HUDEP-2 (cell line): ENCODE measurements around the gene SLC22A23.

Source experiments
- DNase-seq, 76 experiments: peaks; one replicate each; lab custom pipeline; 2025; ENCODE audit not compliant: unreplicated experiment in 76 of 76; lab: John Stamatoyannopoulos, UW

SLC22A23 gene

DNA sequence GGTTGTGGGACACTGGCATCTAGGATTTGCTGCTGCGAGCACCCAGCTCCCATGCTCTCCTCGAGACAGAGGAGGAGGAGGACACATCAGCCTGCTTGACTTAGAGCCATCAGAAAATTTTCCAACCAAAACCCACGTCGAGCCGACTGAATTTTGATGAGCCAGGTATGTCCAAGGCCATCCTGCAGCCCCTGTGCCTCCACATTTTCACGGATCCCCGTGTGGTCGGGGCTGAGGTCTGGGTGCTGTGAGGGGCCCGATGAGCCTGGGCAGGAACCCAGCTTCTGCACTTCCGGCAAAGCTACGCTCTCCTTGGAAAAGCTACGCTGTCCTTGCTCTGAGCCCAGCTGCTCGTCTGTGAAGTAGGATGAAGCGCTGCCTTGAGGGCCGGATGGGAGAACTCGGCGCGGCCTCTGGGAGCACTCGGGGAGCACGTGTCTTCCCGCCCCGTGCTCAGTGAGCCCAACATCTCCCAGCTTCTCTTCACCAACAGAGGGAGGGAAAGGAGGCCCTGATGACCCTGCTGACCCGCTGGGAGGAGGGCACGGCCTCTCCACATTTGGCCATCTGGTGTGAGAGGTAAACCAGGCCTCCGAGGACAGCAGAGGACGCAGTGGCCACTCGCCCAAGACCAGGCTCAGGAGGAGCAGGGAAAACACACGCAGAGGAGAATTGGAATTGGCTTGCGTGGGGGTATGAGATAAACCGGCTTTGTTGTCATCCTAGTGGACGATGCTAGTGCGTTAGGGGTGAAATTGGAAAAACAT lies 164.2 kb downstream of the SLC22A23 start:
- no peak for DNase-seq

DNA sequence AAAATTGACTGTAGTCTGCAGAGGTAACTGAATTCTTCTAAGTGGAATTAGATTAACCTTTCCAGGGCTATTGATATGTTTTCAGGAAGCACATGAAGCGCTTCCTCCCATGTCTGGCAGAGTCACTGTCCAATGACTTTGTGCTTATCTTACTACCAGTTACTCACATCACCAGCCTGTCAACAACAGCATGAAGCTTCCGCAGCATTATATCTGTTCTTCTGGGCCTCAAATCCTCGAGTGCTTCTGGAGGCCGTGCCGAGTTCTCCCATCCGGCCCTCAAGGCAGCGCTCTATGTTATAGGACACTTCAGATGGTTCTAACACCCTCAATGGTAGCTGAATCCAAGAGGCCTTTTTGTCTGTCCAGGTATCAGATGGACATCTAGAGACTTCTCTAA lies 164.9 kb downstream of the SLC22A23 start:
- DNase-seq, result peak in 11 of 76 experiments; percentile 19 to 41 (median 27)

DNA sequence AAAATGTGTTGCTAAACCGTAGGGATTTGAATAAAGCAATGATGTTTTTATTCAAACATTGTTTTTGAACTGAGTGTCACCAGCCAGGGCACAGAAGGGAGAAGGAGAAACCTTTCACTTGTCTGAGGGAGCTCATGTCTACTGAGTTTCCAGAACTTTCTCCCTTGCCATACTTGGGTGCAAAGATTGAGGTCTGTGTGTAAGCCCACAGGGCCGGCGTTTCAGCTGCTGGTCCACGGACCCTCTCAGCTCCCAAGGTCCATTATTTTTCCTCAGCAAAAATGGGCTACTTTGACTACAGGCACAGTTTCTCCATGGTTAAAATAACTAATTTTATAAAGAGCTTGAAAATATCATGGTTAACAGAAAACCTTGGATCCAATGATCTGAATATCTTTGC lies 165.5 kb downstream of the SLC22A23 start:
- DNase-seq, result no peak

DNA sequence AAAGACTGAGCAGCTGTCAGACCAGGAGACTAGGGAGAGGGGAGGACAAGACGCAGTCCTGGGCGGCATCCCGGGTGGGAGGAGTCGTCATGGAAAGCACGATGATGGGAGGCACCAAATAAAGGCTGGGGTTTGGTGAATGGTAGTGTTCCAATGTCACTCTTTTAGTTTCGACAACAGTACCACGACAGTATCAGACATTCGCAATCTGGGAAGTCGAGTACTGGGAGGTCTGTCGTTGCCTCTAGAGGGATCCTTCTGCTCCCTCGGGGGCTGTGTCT lies 166.0 kb downstream of the SLC22A23 start:
- DNase-seq, result no peak

DNA sequence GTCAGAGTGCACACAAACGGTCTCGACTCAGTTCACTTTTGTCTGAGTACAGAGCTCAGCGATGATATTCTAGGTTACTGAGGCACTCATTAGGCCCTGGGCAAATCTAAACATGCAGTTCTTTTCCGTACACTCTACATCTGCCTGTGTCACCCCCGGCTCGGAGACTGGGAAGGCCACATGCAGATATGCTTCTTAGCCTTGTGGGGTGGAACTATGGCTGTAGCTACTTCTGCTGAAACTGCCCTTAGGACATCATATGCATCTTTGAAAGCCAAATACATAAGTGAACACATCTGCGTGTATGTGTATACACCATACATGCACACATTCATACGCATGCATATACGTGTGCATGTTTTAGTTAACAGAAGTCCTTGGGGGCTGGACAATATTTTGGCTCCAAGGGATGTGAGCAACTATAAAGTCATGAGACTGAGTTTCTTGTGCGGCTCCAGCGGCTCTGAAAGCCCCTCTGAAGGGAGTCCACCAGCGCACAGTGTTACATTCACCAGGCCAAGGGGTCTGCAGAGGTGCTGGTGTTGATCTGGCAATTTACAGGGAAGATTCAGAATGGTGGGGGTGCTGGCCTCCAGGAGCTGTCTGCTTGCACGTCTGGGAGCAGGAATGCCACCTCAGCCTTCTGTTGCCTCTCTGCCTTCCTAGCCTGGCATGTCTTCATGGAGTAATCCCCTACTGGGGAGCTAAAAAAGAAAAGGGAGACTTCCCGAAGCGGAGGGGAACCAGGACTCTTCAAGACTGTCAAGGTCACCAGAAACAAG lies 166.5 kb downstream of the SLC22A23 start:
- no peak for DNase-seq

DNA sequence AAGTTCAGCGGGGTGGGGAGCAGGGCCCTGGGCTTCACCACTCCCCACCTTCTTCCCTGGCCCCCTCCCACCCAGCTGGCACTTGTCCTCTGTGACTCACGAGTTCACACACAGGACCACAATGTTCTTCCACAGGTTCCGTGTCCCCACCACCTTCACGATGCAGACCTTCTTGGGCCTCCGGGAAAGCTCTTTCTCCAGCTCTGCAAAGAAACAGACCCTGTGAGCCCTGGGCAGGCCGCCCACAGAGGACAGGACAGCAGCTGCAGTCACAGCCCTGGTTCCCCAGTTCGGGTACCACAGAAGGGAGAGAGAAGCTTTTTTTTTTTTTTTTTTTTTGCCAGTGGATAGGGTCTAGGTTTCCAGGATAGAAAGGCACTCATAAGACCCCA lies 167.2 kb downstream of the SLC22A23 start:
- DNase-seq, result no peak

DNA sequence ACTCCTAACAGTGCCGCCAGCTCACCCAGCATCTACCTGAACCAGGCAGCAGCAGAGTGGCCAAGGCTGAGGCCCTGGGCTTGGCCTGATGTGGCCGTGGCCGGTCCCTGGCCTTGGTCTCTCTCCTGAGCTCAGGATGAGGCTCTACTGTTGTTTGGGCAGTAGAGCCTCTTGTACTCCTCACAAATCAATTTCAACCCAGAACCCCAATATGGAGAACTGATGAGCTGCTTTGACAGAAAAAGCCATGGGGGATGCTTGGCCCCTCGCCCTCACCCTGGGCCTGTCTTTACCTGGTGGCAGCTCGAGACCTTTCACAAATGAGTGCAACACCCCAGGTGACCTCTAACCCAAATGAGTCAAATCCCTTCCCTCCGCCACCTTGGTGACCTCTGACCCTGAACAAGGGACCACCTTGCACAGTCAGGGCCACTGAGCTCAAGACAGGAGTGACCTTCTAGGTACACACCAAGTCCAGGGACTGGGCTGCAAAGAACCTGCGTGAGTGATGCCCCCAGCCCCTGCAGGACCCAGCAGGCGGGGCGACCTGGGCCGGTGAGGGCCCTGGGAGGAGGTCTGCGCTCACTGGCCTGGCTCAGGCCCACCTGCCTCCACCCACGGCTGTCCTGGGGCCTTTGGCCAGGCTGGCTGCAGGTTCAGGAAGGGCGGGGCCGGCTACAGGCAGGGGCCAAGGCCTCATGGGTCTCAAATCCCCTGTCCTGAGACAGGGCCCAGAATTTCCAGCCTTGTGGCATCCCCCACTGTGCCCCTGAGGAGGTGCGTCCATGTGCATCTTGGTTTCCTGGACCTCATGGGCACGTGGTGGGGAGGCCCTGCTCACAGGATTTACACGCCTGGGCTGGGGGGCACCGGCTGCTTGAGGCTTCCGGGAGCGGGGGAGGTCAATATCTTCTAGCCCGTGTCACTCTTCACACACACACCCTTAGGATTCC lies 167.9 kb downstream of the SLC22A23 start:
- DNase-seq, result no peak

DNA sequence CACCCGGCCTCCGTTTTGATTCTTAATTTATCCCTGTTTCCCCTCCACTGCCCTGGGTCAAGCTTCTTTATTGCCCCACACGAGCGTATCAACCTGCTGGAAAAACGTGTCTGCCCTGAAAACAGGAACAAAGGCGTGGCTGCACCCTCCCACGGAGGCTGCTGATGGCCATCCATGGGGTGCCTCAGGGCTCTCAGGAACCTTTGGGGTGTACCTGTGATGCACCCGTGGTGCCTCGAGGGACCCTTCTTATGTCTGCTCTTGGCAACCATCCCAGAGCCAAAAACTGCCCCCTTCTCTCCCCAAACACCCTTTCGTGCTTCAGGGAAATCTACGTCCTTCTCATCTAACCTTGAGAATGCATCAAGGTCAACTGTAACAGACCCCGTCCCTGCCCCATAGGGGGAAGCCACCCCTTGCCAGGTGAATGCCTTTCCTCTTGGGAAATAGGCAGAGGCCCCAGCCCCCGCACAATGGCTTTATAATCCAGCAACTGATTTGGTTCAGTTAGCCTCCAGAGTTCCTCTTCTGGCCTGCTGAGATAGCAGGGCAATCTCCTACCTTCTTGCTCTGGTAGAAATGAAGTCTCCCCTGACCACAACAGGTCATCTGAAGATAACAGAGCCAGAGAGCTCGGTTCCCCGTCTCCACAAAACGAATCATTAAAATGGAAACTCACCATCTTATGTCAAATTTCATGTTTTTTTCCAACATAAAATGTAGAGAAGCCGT lies 168.7 kb downstream of the SLC22A23 start:
- peak in 69 of 76 experiments; percentile 19 to 89 (median 66) for DNase-seq

DNA sequence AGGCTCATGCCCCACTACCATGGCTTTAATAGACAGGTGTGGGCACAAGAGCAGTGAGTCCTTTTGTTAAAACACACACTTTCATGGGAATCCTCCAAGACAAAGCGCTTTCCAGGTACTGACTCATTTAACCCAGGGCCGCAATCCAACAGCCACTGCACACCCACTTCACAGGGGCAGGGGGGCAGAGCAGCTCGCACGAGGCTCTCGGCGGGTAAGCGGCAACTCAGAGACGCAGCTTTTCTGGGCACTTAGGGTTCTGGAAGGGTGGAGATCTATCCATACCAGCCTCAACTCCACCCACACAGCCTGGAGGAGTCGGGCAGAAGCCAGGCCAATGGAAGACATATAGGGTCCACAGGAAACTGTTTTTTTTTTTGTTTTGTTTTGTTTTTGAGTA lies 169.5 kb downstream of the SLC22A23 start:
- peak in 5 of 76 experiments; percentile 10 to 24 (median 22) for DNase-seq

DNA sequence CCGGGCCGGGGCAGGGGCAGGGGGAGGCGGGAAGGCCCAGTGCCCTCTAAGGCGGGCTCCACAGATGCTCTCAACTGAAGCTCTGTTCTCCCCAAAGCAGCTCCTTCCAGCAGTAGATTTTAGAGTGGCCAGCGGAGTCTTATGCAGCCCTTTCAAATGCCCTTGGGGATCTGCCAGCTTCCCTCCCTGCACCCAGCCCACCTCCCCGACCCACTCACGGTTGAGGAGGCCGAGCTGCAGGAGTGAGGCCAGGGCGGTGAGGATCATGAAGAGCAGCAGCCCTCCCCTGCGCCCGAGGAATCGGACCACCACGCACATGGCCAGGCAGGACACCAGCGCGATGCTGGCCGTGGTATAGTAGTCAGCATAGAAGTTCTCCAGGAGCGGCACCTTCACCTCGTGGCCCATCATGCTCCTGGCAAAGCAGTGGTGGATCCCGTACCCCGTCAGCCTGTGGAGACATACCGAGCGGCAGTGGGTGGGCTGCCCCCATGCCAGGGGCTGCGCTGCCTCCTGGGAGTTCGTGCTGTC lies 170.1 kb downstream of the SLC22A23 start:
- peak in 2 of 76 experiments; percentile 20 to 29 for DNase-seq

DNA sequence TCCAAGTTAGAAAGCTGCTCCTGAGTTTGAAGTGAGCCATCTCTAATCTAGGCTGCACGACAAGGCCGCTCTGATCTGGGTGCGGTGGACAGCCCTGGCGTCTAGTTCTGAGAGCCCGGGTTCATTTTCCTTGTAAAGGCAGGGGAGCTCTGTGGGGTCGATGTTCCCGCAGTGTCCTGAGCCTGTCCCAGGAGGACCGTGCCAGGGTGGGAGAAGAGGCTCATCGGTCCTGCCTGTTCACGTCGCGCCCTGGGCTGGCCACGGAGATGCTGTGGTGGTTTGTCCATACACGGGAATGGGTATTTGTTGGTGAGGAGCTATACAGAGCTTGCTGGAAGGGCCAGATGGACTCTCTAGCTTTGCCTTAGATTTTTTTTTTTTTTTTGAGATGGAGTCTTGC lies 171.1 kb downstream of the SLC22A23 start:
- no peak for DNase-seq

DNA sequence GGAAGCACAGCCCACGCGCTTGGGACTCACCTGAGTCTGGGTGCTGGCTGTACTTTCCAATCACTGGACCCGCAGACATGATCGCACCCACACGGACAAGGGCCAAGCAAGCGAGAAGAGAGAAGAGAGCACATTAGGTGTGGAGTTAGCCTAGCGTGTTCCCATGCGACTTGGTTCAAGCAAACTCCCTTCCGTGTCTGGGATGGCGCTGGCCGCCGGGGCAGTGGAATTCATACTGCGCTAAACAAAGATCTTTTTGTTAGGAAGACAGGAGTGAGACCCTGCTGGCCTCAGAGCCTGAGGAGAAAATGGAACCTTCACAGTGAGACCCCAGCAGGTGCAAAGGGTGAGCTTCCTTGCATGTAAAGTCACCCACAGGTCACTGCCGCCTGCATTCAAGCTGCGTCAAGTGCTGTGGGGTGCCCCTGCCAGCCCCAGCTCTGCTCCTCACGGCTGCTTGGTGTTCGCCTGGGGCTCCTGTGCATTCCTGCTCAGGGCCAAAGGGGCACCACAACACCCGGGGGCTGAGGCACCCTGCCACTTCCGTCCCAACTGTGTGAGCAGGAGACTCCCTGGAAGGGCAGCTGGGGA lies 171.7 kb downstream of the SLC22A23 start:
- no peak for DNase-seq

DNA sequence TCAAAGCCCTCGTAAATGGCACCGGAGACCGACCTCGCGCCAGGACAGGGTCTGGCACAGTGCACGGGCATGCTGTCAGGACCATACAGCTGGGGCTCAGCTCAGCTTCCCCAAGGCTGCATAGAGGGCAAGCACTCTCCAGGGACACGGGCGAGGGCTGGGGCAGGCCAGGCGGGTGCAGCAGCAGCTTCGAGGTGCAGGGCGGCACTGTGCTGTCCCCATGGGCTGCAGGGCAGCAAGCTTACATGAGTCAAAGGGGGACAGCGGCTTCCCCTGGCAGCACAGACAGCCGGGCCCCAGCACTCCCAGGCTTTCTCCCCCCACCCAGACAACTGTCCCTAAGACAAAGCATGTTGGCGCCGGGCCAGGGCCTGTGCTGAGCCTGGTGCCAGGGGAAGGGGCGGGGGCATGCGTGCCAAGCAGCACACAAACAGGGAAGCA lies 172.4 kb downstream of the SLC22A23 start:
- peak in 3 of 76 experiments; percentile 19 to 22 (median 20) for DNase-seq

DNA sequence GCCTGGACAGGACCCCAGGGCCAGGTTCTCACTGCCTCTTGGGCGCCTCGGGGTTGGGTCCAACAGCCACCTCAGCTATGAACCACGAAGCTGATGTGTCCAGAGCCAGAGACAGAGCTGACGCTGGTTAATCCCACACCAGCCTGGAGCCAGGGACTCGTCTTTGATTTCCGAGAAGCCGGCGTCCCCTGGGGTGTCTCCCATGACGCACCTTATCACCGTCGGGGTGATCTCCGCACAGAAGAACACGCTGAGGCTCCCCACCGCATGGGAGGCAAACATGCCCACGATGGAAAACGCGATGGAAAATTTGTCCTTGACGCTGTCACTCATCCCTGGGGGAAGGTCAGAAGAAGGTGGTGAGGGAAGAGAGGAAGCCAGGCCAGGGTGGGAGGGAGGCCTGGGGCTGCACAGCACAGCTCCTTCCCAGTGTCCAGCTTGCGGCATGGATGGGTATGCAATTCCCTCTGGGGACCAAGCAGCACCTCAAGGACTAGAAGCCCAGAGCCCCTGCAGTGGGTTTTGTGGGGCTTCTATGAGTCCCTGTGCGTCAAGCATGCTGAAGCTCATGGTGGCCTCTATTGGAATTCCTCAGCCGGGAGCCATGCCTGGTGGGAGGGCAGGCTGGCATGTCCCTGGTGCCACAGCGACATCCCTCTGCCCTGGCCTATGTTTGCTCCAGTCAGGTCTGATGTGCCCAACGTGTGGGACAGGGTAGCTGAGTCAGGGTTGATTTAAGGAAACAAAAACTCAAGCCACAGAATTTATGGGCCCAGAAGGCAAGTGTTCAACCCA lies 173.0 kb downstream of the SLC22A23 start:
- DNase-seq, result no peak

DNA sequence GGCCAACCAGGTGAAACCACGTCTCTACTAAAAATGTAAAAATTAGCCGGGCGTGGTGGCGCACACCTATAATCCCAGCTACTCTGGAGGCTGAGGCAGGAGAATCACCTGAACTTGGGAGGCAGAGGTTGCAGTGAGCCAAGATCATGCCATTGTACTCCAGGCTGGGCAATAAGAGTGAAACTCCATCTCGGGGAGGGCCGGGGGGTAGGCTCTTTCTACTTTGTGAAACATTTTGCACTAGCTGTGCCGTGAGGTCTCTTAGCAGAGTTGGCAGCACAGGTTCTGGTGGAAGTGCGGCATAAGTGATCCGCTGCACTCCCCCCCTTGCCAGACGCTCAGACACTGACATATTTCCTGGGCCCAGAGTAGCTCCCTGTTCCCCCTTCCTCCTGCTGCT lies 173.6 kb downstream of the SLC22A23 start:
- no peak for DNase-seq

DNA sequence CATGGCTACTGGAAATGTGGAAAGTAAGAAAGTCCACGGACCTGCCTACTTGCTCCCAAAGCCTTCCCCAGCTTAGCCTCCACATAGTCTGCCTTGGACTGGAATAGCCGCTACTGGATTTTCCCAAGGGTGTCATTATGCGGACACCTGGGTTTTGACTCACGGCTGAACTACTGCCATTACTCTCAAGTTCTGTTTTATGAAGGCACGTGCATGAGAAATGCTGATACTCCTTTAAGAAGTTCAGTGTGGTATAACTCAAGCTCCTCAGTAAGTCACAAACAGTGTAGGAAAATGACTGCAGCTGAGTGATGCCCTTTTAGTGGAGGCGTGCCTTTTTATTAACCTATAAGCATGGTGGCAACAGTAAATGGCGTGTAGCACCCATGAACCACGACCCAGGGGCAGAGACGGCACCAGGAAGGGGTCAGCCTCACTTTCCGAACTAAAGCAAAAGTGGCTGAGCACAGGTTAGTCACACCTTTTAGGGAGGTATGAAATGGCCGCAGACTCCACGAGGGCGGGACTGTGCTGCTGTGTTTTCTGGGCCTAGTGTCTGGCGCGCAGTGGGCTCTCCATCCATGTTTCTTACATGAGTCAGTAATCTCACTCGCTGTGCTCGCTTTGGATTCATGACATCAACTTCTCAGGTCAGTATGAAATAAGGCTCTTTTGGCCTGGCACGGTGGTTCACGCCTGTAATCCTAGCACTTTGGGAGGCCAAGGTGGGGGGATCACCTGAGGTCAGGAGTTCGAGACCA lies 174.2 kb downstream of the SLC22A23 start:
- no peak for DNase-seq

DNA sequence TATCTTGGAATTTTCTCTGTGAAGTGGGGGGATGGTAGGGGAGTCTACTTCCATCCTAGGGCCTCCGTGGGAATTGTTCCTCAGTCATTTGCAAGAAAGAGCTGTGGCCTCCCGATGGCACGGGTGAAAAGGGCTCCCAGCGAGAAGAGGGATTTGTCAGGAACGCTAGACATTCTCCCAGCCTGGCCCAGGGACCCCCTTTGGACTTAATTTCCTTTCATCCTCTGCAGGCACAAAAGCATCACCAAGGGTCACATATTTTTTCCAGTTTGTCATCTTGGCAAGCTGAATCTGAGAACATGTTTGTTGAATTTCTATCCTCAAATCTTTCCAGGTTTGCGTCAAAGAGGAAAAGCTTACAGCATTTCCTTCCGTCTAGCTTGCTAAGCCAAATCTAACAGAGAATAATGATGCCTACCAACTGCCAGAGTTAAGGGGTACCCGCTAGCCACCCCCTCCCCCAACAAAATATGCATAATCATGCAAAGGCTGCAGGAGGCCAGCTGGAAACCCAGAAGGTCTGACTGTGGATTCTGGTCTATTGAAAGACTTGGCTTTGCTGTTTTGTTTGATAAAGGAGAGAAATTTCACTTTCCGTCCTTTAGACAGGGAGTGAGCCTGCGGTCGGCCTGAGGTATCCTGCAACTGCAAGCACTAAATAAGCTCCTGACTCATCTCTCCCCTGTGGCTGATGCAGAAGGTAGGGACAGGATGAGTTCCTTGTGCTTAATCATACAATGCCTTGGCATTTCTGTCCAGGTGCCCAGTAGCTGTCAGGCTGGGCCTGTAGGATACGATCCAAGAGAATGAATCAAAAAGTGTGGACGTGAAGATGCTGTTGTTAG lies 175.0 kb downstream of the SLC22A23 start:
- no peak for DNase-seq
